B cell (primary cell): Measurements from ENCODE around the gene TENT5A.
"Not testable (repeated sequence)": the region's sequence is repeated elsewhere in the genome, so short reads cannot be mapped to it uniquely, and the experiment has no call there.

Experiments
- EZH2 ChIP-seq: IDR thresholded peaks from 2 replicates; pipeline ENCODE4 v1.6.1; 2012; ENCODE audit warnings: borderline replicate concordance, low read depth, mild to moderate bottlenecking, moderate library complexity, low read length; ENCODE audit not compliant: insufficient read depth, poor library complexity, severe bottlenecking
- TF ChIP-seq, protein P1 (sequence below): fragments of 200-600 bp; IDR thresholded peaks from one replicate; pipeline ENCODE4 v1.8.0; 2022; ENCODE audit warnings: antibody characterized with exemption, mild to moderate bottlenecking

DNA sequence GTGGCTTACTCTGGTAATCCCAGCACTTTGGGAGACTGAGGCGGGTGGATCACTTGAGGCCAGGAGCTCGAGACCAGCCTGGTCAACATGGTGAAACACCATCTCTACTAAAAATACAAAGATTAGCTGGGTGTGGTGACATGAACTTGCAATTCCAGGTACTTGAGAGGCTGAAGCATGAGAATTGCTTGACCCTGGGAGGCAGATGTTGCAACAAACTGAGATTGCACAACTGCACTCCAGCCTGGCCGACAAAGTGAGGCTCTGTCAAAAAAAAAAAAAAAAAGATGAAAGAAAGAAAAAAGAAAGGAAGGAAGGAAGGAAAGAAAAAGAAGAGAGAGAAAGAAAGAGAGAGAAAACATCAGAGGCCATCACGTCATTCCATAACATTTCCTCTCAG, 23.7 kb upstream of the TENT5A start:
- TF ChIP-seq, protein P1, sequence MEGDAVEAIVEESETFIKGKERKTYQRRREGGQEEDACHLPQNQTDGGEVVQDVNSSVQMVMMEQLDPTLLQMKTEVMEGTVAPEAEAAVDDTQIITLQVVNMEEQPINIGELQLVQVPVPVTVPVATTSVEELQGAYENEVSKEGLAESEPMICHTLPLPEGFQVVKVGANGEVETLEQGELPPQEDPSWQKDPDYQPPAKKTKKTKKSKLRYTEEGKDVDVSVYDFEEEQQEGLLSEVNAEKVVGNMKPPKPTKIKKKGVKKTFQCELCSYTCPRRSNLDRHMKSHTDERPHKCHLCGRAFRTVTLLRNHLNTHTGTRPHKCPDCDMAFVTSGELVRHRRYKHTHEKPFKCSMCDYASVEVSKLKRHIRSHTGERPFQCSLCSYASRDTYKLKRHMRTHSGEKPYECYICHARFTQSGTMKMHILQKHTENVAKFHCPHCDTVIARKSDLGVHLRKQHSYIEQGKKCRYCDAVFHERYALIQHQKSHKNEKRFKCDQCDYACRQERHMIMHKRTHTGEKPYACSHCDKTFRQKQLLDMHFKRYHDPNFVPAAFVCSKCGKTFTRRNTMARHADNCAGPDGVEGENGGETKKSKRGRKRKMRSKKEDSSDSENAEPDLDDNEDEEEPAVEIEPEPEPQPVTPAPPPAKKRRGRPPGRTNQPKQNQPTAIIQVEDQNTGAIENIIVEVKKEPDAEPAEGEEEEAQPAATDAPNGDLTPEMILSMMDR: not testable (repeated sequence)
- not testable (repeated sequence) for TF ChIP-seq EZH2
